ENCODE data around the gene ESR1.
"Not testable (repeated sequence)": the region's sequence is repeated elsewhere in the genome, so short reads cannot be mapped to it uniquely, and the experiment has no call there.

ESR1 gene

DNA sequence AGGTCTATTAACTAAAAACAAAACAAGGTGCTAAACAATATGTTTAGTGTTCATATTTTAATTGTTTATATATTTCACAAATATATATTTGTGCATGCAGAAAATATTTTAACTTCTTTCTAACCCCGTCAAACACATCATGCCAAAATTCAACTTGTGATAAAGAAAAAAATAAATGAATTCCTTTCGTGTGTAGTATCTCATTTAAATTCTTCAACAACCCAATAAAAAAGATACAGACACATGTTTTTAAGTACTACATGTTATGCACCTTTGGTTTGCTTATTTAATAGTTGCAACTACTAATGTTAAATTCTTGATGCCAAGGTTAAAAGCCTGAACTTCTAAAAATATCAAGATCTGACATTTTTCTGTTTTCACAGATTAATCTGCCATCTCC, 252.4 kb downstream of the ESR1 start:
- DNase-seq, result no peak

DNA sequence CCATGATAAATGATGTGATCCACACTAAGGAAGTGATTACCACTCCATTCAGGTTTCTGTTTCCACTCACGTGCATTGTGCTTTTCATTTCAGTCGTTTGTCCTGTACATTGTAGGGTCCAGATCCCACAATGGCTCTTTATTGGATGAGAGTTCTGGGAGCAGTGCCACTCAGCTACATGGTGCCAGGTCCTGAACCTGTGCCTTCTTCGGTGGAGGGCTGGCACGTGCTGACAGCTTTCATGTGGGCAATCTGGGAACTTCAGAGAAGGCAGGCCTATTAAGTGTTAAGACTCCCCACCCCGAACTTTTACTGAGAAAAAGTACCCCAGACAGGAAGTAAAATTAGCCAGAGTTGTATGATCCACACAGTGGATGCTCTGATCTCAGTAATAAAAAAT, 255.0 kb downstream of the ESR1 start:
- no peak for DNase-seq

DNA sequence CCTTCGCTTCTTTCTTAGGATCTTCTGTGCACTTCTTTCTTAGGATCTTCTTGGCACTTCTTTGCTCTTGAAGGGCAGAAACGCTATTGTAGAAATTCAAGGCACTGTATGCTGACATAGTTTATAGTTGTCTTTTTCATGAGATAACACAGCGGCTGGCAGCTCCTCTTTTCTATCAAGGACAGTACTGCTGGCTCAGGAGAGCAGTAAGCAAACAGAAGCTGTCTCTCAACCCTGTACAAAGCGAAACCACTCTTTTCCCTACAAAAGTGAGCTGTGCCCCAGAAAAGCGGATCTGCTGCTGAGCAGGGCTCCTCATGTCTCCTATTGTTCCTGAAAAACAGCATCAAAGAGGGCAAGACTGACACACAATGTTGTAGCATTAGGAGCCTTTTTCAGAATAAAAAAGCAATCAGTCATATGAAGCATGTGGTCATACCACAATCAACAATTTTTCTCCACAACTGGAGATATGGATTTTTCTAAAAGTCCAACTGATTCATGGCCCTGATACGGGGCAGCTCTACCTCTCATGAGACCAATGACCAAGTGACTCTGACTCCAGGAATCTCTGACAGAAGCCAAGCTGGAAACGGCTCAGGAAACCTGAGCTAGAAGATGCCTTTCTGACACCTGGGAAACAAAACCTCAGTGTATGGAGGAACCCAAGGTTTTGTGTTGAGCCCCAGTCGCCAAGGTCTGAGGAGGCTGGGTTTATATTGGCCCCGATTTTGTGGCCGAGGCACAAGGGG, 255.9 kb downstream of the ESR1 start:
- no peak for DNase-seq

DNA sequence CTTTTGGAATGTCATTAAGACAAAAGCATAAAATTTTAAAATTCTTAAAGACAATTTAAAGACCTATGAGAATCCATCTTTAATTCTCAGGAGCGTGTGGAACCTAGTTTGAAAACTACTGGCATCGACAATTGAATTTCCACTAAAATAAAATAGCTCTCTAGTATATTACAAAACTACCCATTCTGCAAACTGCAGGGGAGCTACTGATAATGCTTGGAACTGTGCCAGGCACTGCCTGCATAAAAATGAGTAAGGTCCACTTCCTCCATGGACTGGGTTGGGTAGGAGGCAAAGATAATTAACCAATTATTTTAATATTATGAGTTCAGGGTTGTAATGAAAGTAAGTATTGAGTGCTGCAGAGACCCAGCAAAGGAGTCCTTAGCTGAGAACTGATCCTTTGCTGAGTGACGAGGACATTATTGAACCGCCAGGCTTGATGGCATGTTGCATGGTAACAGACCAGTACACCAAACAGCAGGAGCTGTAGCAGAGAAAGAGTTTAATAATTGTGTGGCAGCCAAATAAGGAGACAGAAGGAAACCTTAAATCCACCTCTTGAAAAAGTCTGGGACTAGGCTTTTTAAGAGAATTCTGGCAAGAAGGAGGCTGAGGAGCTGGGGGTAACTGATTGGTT, 261.3 kb downstream of the ESR1 start:
- DNase-seq, result no peak

DNA sequence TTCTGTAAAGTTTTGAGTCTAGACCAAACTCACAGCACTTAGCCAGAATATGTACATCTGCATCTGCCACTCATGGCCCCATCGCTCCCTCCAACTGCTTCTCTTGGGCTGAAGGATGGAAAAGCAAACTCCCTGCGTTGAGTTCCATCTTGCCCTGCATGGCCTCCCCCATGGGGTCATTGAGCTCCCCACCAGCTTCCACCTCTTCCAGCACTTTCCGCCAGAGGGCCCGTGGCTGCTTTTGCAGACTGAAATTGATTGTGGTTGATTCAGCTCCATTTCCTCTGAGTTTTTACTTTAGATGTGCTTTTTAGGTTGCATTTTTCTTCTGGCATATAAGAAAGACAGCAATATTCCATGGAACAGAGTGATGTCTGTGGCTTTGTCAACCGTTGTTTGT, 263.1 kb downstream of the ESR1 start:
- no peak for DNase-seq

DNA sequence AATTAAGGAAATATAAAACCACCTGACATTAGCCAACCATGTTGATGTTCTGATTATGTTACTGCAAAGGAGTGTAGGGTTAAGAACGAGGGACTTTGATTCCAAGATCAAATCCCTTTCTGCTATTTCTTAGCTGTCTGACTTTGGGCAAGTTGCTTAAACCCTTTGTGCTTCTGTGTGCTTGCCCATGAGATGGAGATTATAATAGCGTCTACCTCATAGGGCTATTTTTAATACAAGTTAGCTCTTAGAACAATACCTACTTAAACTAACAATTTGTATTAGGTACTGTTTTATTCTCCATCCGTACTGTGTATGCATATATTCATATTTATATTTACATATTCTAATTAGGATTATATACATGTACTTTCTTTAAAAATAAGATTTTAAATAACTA, 263.8 kb downstream of the ESR1 start:
- no peak for DNase-seq

DNA sequence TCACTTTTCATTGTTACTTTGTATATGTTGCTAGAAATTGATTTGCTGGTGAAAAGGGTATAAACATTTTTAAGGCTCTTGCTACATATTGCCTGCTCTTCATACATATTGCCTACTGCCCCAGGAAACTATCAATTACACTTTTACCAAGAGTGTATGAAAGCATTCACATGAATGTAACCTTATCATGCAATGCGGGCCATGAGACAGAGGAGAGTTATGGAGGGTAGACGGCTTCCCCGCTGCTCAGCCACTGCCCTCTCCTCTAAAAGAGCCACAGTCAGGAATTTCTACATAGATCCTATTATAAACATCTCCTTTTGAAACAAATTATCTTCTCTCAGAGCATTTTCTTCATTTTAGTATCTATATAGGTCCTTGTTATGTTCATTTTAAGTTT, 264.4 kb downstream of the ESR1 start:
- DNase-seq, result no peak

DNA sequence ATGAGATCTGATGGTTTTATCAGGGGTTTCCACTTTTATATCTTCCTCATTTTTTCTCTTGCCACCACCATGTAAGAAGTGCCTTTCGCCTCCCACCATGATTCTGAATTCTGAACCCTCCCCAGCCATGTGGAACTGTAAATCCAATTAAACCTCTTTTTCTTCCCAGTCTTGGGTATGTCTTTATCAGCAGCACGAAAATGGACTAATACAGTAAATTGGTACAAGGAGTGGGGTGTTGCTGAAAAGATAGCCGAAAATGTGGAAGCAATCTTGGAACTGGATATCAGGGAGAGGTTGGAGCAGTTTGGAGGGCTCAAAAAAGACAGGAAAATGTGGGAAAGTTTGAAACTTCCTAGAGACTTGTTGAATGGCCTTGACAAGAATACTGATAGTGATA, 268.8 kb downstream of the ESR1 start:
- DNase-seq, result not testable (repeated sequence)

DNA sequence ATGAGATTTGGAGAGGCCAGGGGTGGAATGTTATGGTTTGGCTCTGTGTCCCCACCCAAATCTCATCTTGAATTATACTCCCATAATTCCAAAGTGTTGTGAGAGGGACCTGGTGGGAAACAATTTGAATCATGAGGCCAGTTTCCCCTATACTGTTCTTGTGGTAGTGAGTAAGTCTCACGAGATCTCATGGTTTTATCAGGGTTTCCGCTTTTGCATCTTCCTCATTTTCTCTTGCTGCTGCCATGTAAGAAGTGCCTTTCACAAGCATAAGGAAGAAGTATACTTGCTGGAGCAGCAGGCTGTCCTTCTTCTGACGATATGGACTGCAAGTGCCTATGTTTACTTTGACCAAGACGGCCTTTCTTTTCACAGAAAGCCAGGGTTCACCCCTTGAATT, 270.5 kb downstream of the ESR1 start:
- no peak for DNase-seq

DNA sequence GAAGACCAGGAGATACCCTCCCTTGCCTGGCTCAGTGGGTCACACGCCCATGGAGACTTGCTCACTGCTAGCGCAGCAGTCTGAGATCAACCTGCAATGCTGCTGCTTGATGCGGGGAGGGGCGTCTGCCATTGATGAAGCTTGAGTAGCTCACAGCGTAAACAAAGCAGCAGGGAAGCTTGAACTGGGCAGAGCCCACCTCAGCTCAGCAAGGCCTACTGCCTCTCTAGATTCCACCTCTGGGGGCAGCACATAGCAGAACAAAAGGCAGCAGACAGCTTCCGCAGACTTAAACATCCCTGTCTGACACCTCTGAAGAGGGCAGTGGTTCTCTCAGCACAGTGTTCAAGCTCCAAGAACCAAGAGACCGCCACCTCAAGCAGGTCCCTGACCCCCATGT, 271.3 kb downstream of the ESR1 start:
- DNase-seq, result no peak

DNA sequence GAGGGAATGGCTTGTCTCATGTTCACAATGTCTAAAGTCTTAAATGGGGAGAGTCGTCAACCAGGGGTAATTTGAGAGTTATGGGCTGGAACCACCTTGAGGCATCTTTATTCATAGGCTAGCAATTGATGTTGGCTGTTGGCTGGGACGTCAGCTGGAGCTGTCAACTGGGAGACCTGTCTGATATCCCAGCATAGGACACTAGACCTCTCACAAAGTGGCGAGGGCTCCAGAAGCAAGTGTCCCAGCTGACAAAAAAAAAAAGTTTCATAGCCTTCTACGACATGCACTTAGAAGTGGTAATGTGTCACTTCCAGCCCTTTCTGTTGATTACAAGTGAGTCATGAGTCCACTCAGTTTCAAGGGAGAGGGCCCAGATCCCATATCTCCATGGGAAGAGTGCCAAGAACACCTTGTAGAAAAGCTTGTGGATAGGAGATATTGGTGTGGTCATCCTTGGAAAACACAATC, 278.0 kb downstream of the ESR1 start:
- no peak for DNase-seq

DNA sequence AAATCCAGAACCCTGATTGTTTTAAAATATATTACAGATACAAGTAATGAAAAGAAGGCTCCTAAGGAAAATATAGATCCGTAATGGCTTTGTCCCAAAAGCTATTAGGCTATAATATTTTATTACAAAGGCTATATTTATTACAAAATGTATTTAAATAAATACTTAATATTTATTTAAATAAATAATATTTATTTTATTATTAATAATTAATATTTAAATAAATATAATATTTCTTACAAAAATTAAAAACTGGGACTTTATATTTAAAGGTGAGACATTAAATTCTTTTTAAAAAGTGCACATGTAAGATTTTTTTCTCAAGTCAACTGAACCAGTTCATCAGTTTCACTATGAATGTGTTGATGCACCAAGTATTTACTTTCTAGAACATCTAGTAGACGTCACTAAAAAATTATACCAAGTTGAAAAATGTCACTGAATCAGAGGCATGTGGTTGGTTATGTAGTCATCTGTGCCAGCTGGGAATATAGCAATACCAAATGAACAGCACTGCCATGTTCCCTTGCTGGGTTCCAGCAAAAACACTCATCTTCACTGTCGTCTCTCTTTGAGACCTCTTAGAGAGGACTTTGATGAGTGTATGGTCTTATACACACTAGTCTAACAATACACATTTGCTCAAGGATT, 278.9 kb downstream of the ESR1 start:
- DNase-seq, result no peak

DNA sequence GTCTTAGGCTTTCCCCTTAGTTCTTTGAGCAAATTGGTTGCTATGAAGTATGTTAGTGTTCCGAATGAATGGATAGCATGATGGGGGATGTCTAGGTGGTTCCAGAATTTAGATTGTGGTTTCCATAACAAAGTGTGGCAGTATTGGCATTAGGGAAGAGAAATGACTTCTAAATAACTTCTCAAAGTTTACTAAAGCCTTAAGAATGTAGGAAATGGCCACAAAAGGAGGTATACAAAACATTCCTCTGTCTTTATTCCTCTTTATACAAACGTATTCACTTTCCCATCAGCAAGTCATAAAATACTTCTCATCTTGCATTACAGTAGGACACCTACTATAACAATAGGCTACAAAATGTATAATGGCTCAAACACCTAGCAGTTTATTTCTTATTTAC, 279.6 kb downstream of the ESR1 start:
- no peak for DNase-seq

DNA sequence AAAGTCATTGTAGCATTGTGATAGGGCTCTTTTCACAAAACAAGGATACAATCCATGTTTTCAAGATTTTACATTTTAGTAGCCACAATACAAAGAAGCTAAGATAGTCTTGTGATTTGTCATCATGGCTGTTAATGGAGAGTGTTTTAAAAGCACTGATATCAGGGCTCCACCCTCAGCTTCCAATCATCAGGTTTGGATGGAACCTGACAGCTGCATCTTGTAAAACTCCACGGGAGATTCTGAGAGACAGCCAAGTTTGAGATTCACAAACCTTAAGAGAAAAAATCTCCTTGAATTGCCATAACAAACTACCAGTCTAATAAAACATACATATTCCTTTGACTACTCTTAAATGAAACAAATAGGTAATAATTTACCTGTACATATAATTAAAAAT, 280.2 kb downstream of the ESR1 start:
- DNase-seq, result no peak

DNA sequence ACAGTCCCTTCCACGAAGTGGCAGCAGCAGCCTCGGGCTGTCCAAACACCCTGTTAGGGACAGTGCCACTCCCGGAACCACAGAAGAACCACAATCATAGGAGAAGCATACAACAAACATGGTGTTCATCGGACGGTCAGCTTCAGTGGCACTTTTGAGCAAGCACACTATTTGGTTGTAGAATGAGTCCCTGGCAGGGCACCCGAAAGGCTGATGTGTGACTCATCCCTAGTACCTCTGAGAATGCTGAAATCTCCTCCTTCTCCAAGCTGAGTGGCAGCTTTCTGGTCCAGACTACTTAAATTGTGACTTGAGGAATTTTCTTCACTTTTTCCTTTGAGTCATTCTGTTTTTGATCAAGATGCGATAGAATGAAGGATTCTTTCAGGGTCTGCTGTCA, 282.5 kb downstream of the ESR1 start:
- DNase-seq, result no peak

DNA sequence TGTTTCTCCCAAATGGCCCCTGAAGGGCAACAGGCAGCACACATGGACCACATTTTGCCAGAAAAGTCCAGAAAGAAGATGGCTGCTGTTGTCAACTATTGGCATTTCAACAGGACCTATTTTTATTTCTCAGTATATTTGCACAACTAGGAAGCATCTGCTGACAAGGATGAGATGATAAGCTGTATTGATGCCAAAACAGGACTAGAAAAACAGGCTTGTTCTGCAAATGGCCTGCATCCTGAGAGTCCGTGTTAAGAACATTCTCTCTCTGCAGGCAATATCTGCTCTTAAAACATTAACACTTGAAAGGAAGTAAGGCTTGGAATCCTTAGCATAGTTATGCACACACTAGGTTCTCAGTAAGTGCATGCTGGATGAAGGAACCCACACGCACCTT, 283.7 kb downstream of the ESR1 start:
- no peak for DNase-seq

DNA sequence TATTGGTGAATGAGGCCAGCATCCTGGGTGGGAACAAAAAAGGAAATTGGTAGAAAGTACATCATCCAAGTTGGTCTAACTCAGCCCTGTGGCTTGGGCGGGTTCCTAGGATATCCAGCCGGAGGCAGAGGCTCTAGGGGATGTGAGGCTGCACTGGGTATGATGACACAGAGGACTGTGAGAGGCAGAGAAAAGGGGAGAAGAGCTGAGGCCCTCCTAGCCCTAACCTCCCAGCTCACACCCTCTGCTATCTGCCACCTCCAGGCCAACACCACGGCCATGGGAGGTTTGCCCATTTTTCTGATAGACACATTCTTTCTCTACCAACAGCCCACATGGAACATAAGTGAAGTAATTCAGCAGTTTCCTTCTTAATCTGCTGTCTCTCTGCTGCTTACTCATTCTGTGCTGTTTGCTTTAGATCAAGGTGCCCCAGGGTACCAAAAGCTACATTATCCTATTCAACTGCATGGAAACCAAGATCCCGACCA, 284.4 kb downstream of the ESR1 start:
- DNase-seq, result no peak

DNA sequence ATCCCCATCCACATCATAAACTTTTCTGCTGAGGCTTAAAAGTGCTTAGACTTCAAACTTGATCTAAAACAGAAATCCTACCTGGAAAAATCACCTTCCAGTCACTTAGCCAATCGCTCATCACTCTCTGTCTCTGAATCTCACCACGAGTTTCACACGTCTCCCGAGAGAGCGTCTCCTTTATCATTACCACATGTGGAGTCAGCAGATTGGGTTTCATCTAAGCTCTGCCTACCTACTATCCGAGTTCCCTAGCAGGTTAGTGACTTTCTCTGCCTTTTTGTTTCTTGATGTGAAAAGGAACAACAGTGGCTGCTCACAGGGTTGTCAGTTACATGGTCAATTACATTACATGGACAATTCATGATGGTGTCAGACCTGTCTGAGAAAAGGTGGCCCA, 286.2 kb downstream of the ESR1 start:
- DNase-seq, result no peak

DNA sequence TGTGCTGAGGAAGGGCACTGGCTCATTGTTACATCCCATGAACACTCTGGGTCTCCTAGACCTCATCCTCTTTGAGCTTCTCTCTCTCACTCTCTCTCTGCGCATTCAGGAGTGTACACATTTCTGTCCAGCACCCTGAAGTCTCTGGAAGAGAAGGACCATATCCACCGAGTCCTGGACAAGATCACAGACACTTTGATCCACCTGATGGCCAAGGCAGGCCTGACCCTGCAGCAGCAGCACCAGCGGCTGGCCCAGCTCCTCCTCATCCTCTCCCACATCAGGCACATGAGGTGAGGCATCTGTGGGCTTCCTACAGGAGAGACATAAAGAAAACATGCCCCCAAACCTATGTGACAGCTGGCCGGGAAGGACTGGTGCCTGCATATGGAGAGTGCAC, 286.8 kb downstream of the ESR1 start:
- DNase-seq, result no peak

DNA sequence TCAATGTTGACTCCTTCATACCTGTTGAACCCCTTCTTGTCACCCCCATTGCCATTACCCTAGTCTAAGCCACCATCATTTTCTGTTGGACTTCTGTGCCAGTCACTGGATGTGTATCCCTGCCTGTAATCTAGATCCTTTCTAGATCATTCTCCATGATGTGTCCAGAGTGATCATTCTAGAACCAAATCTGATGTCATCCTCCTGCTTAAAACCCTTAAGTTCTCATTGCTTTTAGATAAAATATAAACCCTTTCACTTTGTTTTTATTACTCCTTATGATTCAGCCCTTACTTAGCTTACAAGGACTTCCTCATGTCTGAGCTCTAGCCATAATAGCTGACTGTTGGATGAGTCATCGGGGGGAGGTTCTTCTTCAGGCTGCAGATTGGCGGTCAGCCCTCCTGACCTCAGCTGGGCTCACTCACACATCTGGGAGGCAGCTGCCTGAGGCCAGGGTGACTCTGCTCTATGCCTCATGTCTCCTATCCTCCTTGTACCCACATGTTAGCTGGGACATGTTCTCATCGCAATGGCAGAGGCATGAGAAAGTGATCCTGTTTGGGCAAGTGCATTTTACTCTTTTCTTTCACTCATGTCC, 287.6 kb downstream of the ESR1 start:
- DNase-seq, result no peak

DNA sequence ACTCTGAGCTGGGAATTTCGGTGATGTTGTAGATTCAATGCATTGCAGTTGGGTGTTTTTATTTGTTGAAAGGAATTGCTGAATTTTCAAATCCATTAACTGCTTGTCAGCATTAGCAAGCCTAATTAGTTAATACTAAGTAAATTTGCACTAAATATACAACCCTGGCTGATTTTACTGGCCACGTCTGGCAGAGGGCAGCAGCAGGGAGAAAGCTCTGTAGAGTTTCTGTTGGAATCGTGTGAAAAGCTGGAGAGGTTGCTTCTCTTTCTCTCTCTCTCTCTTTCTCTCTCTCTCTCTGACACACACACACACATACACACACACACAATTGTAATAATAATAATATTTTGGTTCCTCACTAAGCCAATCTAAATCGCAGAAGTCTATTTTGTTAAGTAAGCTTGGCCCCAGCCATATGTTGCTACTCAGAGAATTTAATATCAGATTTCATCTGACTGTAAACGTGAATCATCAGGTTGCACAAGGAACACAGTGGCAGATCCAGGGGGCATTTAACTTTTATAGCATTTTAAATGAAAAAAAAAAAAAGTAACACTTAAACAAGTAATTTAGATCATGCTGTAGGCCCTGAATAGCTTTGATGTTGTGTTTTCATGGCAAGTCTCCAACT, 289.5 kb downstream of the ESR1 start:
- DNase-seq, result no peak

DNA sequence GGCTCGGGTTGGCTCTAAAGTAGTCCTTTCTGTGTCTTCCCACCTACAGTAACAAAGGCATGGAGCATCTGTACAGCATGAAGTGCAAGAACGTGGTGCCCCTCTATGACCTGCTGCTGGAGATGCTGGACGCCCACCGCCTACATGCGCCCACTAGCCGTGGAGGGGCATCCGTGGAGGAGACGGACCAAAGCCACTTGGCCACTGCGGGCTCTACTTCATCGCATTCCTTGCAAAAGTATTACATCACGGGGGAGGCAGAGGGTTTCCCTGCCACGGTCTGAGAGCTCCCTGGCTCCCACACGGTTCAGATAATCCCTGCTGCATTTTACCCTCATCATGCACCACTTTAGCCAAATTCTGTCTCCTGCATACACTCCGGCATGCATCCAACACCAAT, 291.2 kb downstream of the ESR1 start:
- DNase-seq, result no peak

Measured in activated CD4-positive, alpha-beta T cell treated with anti-CD3 and anti-CD28 coated beads, Interleukin-2, amount 50 U/mL, for 4 hours (primary cell).